ENCODE data around the gene SIT1.

SIT1 gene

DNA sequence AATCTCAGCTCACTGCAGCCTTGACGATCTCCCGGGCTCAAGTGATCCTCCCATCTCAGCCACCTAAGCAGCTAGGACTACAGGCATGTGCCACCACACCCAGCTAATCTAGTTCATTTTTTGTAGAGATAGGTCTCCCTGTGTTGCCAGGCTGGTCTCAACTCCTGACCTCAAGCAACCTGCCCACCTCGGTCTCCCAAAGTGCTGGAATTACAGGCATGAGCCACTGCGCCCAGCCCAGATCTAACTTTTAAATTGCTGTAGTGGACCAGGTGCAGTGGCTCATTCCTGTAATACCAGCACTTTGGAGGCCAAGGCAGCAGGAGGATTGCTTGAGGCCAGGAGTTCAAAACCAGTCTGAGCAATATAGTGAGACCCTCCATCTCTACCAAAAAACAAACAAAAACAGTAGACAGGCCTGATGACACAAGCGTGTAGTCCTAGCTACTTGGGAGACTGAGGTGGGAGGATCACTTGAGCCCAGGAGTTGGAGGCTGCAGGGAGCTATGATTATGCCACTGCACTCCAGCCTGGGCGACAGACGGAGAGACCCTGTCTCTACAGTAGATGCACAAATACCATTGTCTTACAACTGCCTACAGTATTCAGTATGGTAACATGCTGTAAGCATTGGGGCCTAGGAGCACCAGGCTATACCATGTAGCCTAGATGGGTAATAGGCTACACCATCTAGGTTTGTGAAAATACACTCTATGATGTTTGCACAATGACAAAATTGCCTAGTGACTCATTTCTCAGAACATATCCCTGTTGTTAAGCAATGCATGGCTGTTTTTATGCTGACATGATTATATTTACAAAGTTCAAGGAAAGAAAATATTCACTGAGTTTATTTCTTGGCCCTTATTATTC lies 1.5 kb upstream of the SIT1 start:
- Histone ChIP-seq H3K4me3 (ENCODE audit: low read depth, low read length) (no peak overlapping the region), H3K27ac (ENCODE audit: extremely low read depth, low read depth, low read length) (no peak overlapping the region), H3K4me1 (ENCODE audit: control insufficient read depth, insufficient read depth, low read length) (no peaks in the 10 kb centered on the region), H3K9me3 (ENCODE audit: control insufficient read depth, insufficient read depth, low read depth, low read length) (no peaks in the 10 kb centered on the region), H3K36me3 (ENCODE audit: control insufficient read depth in 2 of 2, insufficient read depth in 1 of 2, low read length in 2 of 2) (no peaks in the 10 kb centered on the region)
- POLR2A ChIA-PET = interaction anchor here (0.6 to 1.5 kb wide), 4 partner anchors 13 to 1901 kb away, joined by 3 to 5 read pairs (median 4); partner anchors contain the start of gene ARHGEF39
- CTCF ChIA-PET = no interaction called here
- TF ChIP-seq ZNF311 (tag by site-specific recombination; IDR thresholded peaks at IDR 0.05; ENCODE audit: borderline replicate concordance) (no peak), ZNF792 (tag by site-specific recombination; IDR thresholded peaks at IDR 0.05) (no peak), ZIC2 (tag by site-specific recombination; IDR thresholded peaks at IDR 0.05) (no peak), ZNF146 (tag by site-specific recombination; IDR thresholded peaks at IDR 0.05) (no peak), ZNF341 (tag by site-specific recombination; IDR thresholded peaks at IDR 0.05; ENCODE audit: low read depth) (no peak), ZNF600 (tag by site-specific recombination; IDR thresholded peaks at IDR 0.05) (peak; percentile 12; the same call in 1 of the 2 replicates), ZNF629 (tag by site-specific recombination; IDR thresholded peaks at IDR 0.05) (0 out of 2 replicates have a peak, but pooled peaks have one; percentile 21), ZNF292 (tag by site-specific recombination; IDR thresholded peaks at IDR 0.05; ENCODE audit: borderline replicate concordance, low read depth) (no peak), YY2 (tag by site-specific recombination; IDR thresholded peaks at IDR 0.05) (no peak), ZNF658 (tag by site-specific recombination; IDR thresholded peaks at IDR 0.05) (no peak)
- TF ChIP-seq, protein P1, sequence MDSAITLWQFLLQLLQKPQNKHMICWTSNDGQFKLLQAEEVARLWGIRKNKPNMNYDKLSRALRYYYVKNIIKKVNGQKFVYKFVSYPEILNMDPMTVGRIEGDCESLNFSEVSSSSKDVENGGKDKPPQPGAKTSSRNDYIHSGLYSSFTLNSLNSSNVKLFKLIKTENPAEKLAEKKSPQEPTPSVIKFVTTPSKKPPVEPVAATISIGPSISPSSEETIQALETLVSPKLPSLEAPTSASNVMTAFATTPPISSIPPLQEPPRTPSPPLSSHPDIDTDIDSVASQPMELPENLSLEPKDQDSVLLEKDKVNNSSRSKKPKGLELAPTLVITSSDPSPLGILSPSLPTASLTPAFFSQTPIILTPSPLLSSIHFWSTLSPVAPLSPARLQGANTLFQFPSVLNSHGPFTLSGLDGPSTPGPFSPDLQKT (IDR thresholded peaks at IDR 0.05; ENCODE audit: borderline replicate concordance, low read depth, low read length) = no peak
- TF ChIP-seq, protein P2, sequence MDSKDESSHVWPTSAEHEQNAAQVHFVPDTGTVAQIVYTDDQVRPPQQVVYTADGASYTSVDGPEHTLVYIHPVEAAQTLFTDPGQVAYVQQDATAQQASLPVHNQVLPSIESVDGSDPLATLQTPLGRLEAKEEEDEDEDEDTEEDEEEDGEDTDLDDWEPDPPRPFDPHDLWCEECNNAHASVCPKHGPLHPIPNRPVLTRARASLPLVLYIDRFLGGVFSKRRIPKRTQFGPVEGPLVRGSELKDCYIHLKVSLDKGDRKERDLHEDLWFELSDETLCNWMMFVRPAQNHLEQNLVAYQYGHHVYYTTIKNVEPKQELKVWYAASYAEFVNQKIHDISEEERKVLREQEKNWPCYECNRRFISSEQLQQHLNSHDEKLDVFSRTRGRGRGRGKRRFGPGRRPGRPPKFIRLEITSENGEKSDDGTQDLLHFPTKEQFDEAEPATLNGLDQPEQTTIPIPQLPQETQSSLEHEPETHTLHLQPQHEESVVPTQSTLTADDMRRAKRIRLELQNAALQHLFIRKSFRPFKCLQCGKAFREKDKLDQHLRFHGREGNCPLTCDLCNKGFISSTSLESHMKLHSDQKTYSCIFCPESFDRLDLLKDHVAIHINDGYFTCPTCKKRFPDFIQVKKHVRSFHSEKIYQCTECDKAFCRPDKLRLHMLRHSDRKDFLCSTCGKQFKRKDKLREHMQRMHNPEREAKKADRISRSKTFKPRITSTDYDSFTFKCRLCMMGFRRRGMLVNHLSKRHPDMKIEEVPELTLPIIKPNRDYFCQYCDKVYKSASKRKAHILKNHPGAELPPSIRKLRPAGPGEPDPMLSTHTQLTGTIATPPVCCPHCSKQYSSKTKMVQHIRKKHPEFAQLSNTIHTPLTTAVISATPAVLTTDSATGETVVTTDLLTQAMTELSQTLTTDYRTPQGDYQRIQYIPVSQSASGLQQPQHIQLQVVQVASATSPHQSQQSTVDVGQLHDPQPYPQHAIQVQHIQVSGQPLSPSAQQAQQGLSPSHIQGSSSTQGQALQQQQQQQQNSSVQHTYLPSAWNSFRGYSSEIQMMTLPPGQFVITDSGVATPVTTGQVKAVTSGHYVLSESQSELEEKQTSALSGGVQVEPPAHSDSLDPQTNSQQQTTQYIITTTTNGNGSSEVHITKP (tag by site-specific recombination; IDR thresholded peaks at IDR 0.05) = peak; percentile 94

DNA sequence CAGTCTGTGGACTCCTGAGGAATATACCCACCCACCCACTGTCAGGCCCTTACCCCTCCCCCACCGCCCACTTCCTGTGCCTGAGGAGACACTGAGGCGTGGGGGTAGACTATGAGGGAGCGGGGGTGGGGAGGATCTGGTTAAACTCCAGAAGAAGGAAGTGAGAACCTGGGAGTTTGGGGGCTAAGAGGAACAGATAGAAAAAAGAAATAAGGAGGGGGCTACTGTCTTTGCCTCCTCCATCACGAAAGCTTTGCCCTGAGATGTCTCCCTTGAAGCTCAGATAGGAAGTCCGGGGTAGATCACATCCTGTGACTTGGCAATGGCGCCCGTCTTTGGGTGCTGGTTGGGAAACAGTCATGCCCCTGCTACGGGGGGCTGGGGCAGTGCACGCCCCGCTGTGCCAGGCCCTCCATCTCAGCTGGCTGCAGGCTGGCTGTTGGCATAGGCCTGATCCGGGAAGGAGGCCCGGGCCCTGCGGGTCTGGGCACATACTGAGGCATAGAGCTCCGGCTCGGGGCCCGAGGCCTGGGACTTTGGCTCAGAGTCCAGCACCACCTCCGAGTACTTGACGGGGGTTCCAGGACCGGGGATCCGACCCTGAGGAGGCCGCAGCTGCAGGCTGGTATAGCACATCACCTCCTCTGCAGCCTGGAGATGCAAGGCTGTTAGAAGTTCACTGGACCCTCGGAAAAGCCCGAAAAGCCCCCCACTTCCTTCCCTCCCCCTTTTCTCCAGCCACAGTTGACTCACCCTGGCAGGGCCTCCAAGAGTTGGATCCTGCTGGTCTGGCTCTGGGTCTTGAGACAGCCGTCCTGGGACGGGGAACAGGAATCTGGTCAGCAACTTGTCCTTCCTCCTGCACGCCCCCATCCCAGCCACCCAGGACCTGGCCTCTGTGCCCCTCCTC lies 1.0 kb downstream of the SIT1 start:
- no peaks in the 10 kb centered on the region for H3K36me3 ChIP-seq (ENCODE audit: control insufficient read depth in 2 of 2, insufficient read depth in 1 of 2, low read length in 2 of 2)
- H3K9me3 ChIP-seq (ENCODE audit: control insufficient read depth, insufficient read depth, low read depth, low read length) = no peaks in the 10 kb centered on the region
- TF ChIP-seq ATF2 (tag by site-specific recombination; IDR thresholded peaks at IDR 0.05; ENCODE audit: low read depth) = no peak
- TF ChIP-seq ZNF132 (tag by site-specific recombination; IDR thresholded peaks at IDR 0.05; ENCODE audit: borderline replicate concordance) = no peak
- TF ChIP-seq SP2 (tag by site-specific recombination; IDR thresholded peaks at IDR 0.05) = no peak
- TF ChIP-seq MZF1 (tag by site-specific recombination; IDR thresholded peaks at IDR 0.05; ENCODE audit: borderline replicate concordance) = no peak
- TF ChIP-seq PBX3 (CRISPR knock-in tag; IDR thresholded peaks at IDR 0.05) = no peak
- no peak overlapping the region for H3K27ac ChIP-seq (ENCODE audit: extremely low read depth, low read depth, low read length)
- no peaks in the 10 kb centered on the region for H3K4me1 ChIP-seq (ENCODE audit: control insufficient read depth, insufficient read depth, low read length)
- CTCF ChIA-PET = interaction anchor here (2.2 kb wide), 1 partner anchor 83 kb away, joined by 11 read pairs; the partner anchor contains the start of genes CREB3 and TLN1
- POLR2A ChIA-PET = interaction anchor here (1.2 to 4.5 kb wide), 2 partner anchors 8 to 9 kb away, joined by 3 to 41 read pairs; partner anchors contain the start of genes CCDC107 and RMRP
- H3K4me3 ChIP-seq (ENCODE audit: low read depth, low read length) = no peak overlapping the region
